ENCODE data around the gene MAP2K5.

Gene MAP2K5

GRCh38 chr15:67521783-67522568 is 20.5 kb upstream of the MAP2K5 start:
- DNase-seq = peak; percentile 38

- DNase-seq = no peak
These were observed 19.2 kb upstream of the MAP2K5 start for GRCh38 chr15:67523330-67523729.

- DNase-seq = no peak
These were observed 18.3 kb upstream of the MAP2K5 start for GRCh38 chr15:67524235-67524634.

GRCh38 chr15:67528513-67528912 is 14.0 kb upstream of the MAP2K5 start:
- DNase-seq = no peak

- DNase-seq = no peak
These were observed 11.1 kb upstream of the MAP2K5 start for GRCh38 chr15:67531379-67531914.

GRCh38 chr15:67533873-67534272 is 8.6 kb upstream of the MAP2K5 start:
- DNase-seq = no peak

- no peak for DNase-seq
These were observed 8.1 kb upstream of the MAP2K5 start for GRCh38 chr15:67534360-67534759.

- no peak for DNase-seq
These were observed 4.7 kb upstream of the MAP2K5 start for GRCh38 chr15:67537771-67538170.

GRCh38 chr15:67543348-67543718 is 830 bp downstream of the MAP2K5 start:
- DNase-seq = no peak

- no peak for DNase-seq
These were observed 2.0 kb downstream of the MAP2K5 start for GRCh38 chr15:67544475-67544874.

- DNase-seq = no peak
These were observed 3.4 kb downstream of the MAP2K5 start for GRCh38 chr15:67545864-67546263.

- DNase-seq = no peak
These were observed 4.6 kb downstream of the MAP2K5 start for GRCh38 chr15:67547064-67547463.

- no peak for DNase-seq
These were observed 5.3 kb downstream of the MAP2K5 start for GRCh38 chr15:67547836-67548235.

GRCh38 chr15:67548236-67548852 is 5.8 kb downstream of the MAP2K5 start:
- no peak for DNase-seq

- no peak for DNase-seq
These were observed 6.6 kb downstream of the MAP2K5 start for GRCh38 chr15:67548862-67549651.

GRCh38 chr15:67549736-67550135 is 7.2 kb downstream of the MAP2K5 start:
- no peak for DNase-seq

- no peak for DNase-seq
These were observed 8.0 kb downstream of the MAP2K5 start for GRCh38 chr15:67550522-67550921.

- DNase-seq = no peak
These were observed 8.8 kb downstream of the MAP2K5 start for GRCh38 chr15:67551207-67551743.

GRCh38 chr15:67554580-67554979 is 12.1 kb downstream of the MAP2K5 start:
- DNase-seq = no peak

GRCh38 chr15:67556976-67557570 is 14.6 kb downstream of the MAP2K5 start:
- DNase-seq = no peak

- DNase-seq = no peak
These were observed 16.0 kb downstream of the MAP2K5 start for GRCh38 chr15:67558502-67558901.

- no peak for DNase-seq
These were observed 16.7 kb downstream of the MAP2K5 start for GRCh38 chr15:67559158-67559557.

- no peak for DNase-seq
These were observed 17.1 kb downstream of the MAP2K5 start for GRCh38 chr15:67559576-67559975.
